ENCODE measurements around the gene MAP1LC3B2. TPM values are rescaled to one million over a fixed set of nuclear protein-coding genes. Genes with fewer than 3 reads are reported as not detected.

The MAP1LC3B2 gene
- total RNA-seq, 2 donors from 2014 or later = 0.90 to 0.97 TPM

DNA sequence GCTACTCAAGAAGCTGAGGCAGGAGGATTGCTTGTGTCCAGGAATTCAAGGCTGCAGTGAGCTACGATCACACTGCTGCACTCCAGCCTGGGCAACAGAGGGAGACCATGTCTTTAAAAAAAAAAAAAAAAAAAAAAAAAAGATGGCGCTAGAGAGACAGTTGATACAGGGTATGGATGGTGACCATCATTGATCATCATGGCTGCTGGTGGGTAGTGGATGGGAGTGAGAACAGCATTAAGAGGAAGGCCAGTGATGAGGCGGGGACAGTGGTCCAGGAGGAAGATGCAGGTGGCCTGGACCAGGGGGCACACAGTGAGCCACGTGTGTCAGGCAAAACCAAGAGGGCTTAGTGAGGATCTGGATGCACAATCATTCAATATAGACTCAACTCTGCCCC is 26.8 kb upstream of the MAP1LC3B2 start:
- Mint-ChIP-seq H3K27ac (no peak overlapping the region), H3K36me3 (ENCODE audit: low read depth) (no peaks in the 10 kb centered on the region), H3K9me3 (no peaks in the 10 kb centered on the region), H3K4me1 (peaks cover 17% of the 10 kb centered on the region), H3K4me3 (peak overlapping the region; percentile 76), H3K27me3 (no peaks in the 10 kb centered on the region)
- ATAC-seq (replicated peaks) = no peak

GRCh38 chr12:116532986-116533342 is 26.2 kb upstream of the MAP1LC3B2 start:
- H3K27me3 Mint-ChIP-seq = no peaks in the 10 kb centered on the region
- H3K36me3 Mint-ChIP-seq (ENCODE audit: low read depth) = no peaks in the 10 kb centered on the region
- H3K4me3 Mint-ChIP-seq = peak overlapping the region; percentile 76
- no peaks in the 10 kb centered on the region for H3K9me3 Mint-ChIP-seq
- peaks cover 22% of the 10 kb centered on the region for H3K4me1 Mint-ChIP-seq
- ATAC-seq (replicated peaks) = no peak
- no peak overlapping the region for H3K27ac Mint-ChIP-seq

- Mint-ChIP-seq H3K4me1 (peaks cover 26% of the 10 kb centered on the region), H3K27ac (no peak overlapping the region), H3K4me3 (peak overlapping the region; percentile 76), H3K9me3 (no peaks in the 10 kb centered on the region), H3K36me3 (ENCODE audit: low read depth) (no peaks in the 10 kb centered on the region), H3K27me3 (no peaks in the 10 kb centered on the region)
- ATAC-seq (replicated peaks) = peak; percentile 65
These were observed 25.6 kb upstream of the MAP1LC3B2 start for GRCh38 chr12:116533343-116534251.

GRCh38 chr12:116534311-116535121 is 24.7 kb upstream of the MAP1LC3B2 start:
- ATAC-seq (replicated peaks) = no peak
- Mint-ChIP-seq H3K4me1 (peaks cover 26% of the 10 kb centered on the region), H3K9me3 (no peaks in the 10 kb centered on the region), H3K27me3 (no peaks in the 10 kb centered on the region), H3K36me3 (ENCODE audit: low read depth) (no peaks in the 10 kb centered on the region), H3K4me3 (peak overlapping the region; percentile 76), H3K27ac (no peak overlapping the region)

- peak overlapping the region; percentile 76 for H3K4me3 Mint-ChIP-seq
- no peaks in the 10 kb centered on the region for H3K9me3 Mint-ChIP-seq
- no peak overlapping the region for H3K27ac Mint-ChIP-seq
- no peaks in the 10 kb centered on the region for H3K36me3 Mint-ChIP-seq (ENCODE audit: low read depth)
- H3K27me3 Mint-ChIP-seq = no peaks in the 10 kb centered on the region
- peaks cover 26% of the 10 kb centered on the region for H3K4me1 Mint-ChIP-seq
- ATAC-seq (replicated peaks) = no peak
These were observed 23.9 kb upstream of the MAP1LC3B2 start for GRCh38 chr12:116535241-116535640.

DNA sequence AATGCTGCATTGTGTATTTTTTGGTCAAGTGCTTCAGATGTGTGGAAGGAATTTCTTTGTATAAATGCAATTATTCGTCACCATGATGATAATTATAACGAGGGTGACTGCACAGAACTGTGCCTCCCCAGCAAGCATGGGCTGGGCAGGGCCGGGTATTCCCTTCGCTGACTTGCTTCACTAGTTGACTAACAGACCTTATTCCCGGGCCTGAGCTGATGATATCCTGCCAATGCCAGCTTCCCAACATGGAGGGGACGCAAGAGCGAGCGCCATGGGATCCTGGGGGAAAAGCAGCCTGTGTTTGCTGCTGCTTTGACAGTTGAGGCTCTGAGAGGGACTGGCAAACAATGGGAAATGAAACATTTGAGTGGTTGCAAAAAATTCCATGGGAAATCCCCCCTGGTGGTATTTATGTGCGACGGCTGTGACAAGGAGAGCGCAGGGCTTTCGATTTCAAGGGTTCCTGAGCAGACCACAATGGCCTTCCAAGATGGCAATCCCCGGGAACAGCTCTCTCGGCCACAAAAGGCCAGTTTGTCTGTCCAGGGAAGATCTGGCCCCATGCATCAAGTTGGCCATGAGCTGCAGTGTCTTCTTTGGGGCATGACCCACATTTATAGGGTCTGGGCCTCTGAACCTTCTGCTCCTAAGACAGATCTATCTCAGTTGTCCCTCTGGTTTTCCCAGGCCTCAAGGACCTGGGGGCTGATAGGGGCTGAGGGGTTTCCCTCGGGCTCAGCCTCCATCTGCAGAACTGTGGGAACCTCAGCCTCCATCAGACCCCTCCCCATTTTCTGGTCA is 21.9 kb upstream of the MAP1LC3B2 start:
- Mint-ChIP-seq H3K4me1 (peaks cover 26% of the 10 kb centered on the region), H3K27ac (peak overlapping the region; percentile 79), H3K27me3 (no peaks in the 10 kb centered on the region), H3K9me3 (no peaks in the 10 kb centered on the region), H3K4me3 (peak overlapping the region; percentile 58), H3K36me3 (ENCODE audit: low read depth) (no peaks in the 10 kb centered on the region)
- peak; percentile 53 for ATAC-seq (replicated peaks)

- Mint-ChIP-seq H3K9me3 (no peaks in the 10 kb centered on the region), H3K4me3 (peak overlapping the region; percentile 58), H3K27me3 (no peaks in the 10 kb centered on the region), H3K36me3 (ENCODE audit: low read depth) (no peaks in the 10 kb centered on the region), H3K27ac (peak overlapping the region; percentile 79), H3K4me1 (peaks cover 26% of the 10 kb centered on the region)
- peak; percentile 74 for ATAC-seq (replicated peaks)
These were observed 21.0 kb upstream of the MAP1LC3B2 start for GRCh38 chr12:116538076-116538591.

DNA sequence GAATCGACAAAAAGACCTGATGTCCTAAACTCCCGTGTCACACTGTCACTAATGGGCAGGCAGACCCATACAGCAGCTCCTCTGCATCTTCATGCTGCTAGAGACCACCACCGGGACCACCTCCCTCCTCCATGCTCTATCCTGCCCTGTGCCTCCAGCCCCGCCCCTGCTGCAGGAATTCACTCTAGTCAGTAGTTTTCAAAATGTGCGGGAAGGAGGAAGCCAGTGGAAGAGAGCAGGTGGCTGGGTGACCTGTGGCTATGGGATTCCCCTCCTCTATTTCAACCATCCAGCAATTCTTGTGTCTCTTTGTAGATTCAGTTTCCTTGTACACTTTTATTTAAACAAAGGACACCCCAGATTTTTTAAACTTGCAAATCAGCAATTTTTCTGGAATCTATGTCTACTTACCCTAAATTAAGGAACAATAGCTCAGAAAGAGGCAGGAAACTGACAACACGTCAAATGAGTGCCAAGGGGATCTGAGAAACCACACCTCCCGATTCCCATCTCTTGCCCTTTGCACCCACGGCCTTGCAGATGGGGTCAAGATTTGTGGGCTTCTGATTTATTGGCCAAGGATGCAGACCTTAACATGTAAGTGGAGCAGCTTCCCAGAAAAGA is 20.4 kb upstream of the MAP1LC3B2 start:
- no peak overlapping the region for H3K4me3 Mint-ChIP-seq
- no peak for ATAC-seq (replicated peaks)
- no peaks in the 10 kb centered on the region for H3K9me3 Mint-ChIP-seq
- H3K36me3 Mint-ChIP-seq (ENCODE audit: low read depth) = no peaks in the 10 kb centered on the region
- H3K27me3 Mint-ChIP-seq = no peaks in the 10 kb centered on the region
- H3K4me1 Mint-ChIP-seq = peaks cover 22% of the 10 kb centered on the region
- no peak overlapping the region for H3K27ac Mint-ChIP-seq

- peaks cover 18% of the 10 kb centered on the region for H3K4me1 Mint-ChIP-seq
- no peaks in the 10 kb centered on the region for H3K9me3 Mint-ChIP-seq
- no peak overlapping the region for H3K4me3 Mint-ChIP-seq
- H3K27me3 Mint-ChIP-seq = no peaks in the 10 kb centered on the region
- H3K27ac Mint-ChIP-seq = no peak overlapping the region
- no peak for ATAC-seq (replicated peaks)
- H3K36me3 Mint-ChIP-seq (ENCODE audit: low read depth) = no peaks in the 10 kb centered on the region
These were observed 19.8 kb upstream of the MAP1LC3B2 start for GRCh38 chr12:116539361-116539771.

GRCh38 chr12:116539905-116540482 is 19.2 kb upstream of the MAP1LC3B2 start:
- H3K36me3 Mint-ChIP-seq (ENCODE audit: low read depth) = no peaks in the 10 kb centered on the region
- H3K9me3 Mint-ChIP-seq = no peaks in the 10 kb centered on the region
- H3K27ac Mint-ChIP-seq = no peak overlapping the region
- H3K4me1 Mint-ChIP-seq = peaks cover 14% of the 10 kb centered on the region
- no peak overlapping the region for H3K4me3 Mint-ChIP-seq
- no peak for ATAC-seq (replicated peaks)
- H3K27me3 Mint-ChIP-seq = no peaks in the 10 kb centered on the region

- H3K4me1 Mint-ChIP-seq = peaks cover 14% of the 10 kb centered on the region
- H3K4me3 Mint-ChIP-seq = no peak overlapping the region
- H3K9me3 Mint-ChIP-seq = no peaks in the 10 kb centered on the region
- H3K27ac Mint-ChIP-seq = no peak overlapping the region
- ATAC-seq (replicated peaks) = no peak
- no peaks in the 10 kb centered on the region for H3K27me3 Mint-ChIP-seq
- no peaks in the 10 kb centered on the region for H3K36me3 Mint-ChIP-seq (ENCODE audit: low read depth)
These were observed 18.5 kb upstream of the MAP1LC3B2 start for GRCh38 chr12:116540622-116541152.

GRCh38 chr12:116541547-116542344 is 17.4 kb upstream of the MAP1LC3B2 start:
- H3K27ac Mint-ChIP-seq = no peak overlapping the region
- H3K4me1 Mint-ChIP-seq = peaks cover 14% of the 10 kb centered on the region
- no peak overlapping the region for H3K4me3 Mint-ChIP-seq
- H3K27me3 Mint-ChIP-seq = no peaks in the 10 kb centered on the region
- no peaks in the 10 kb centered on the region for H3K9me3 Mint-ChIP-seq
- ATAC-seq (replicated peaks) = no peak
- H3K36me3 Mint-ChIP-seq (ENCODE audit: low read depth) = no peaks in the 10 kb centered on the region

Measured in activated T-helper 17 cell treated with anti-CD3 and anti-CD28 coated beads, Interleukin-2, amount 50 U/mL, for 72 hours (primary cell).